HepG2 (cell line): Measurements from ENCODE around the gene CMAS. TPM values are rescaled to one million over a fixed set of nuclear protein-coding genes. Genes with fewer than 3 reads are reported as not detected.
A peak's percentile ranks its signal among the peaks of the same experiment; 100 is the strongest.

ENCODE experiments used
- AHR ChIP-seq: IDR thresholded peaks from 2 replicates; pipeline ENCODE4 v1.6.1; 2018; ENCODE audit warnings: missing genetic modification reagents, missing compliant biosample characterization
- CHCHD3 ChIP-seq: sonication (generic); formaldehyde crosslinking; IDR thresholded peaks from 2 replicates; pipeline ENCODE4 v1.8.0; 2022; ENCODE audit warnings: mild to moderate bottlenecking, missing genetic modification reagents, moderate library complexity
- CHD2 ChIP-seq: IDR thresholded peaks from 2 replicates; pipeline ENCODE4 v1.6.1; 2011; ENCODE audit warnings: low read depth, low read length, improper control_type of control experiment
- FOXK1 ChIP-seq: sonication (generic); formaldehyde crosslinking; IDR thresholded peaks from 2 replicates; pipeline ENCODE4 v1.4.0; 2020; ENCODE audit warnings: low read depth, missing genetic modification reagents, borderline replicate concordance
- GABPB1 ChIP-seq: IDR thresholded peaks from 2 replicates; pipeline ENCODE4 v1.6.1; 2016; ENCODE audit warnings: mild to moderate bottlenecking, missing genetic modification reagents, moderate library complexity, missing compliant biosample characterization
- JARID2 ChIP-seq: sonication (generic); formaldehyde crosslinking; IDR thresholded peaks from 2 replicates; pipeline ENCODE4 v1.8.1; 2023; ENCODE audit warnings: missing genetic modification reagents, inconsistent platforms; ENCODE audit not compliant: insufficient replicate concordance
- LCORL ChIP-seq, 2 experiments: fragments of 450-650 bp in 1 of 2; sonication (generic) in 1 of 2; formaldehyde crosslinking in 1 of 2; IDR thresholded peaks; 2 replicates each; pipeline versions ENCODE4 v1.5.0 to v1.6.1; 2017 to 2020; ENCODE audit warnings: antibody characterized with exemption in 1 of 2, missing genetic modification reagents in 1 of 2
- MED13 ChIP-seq: sonication (generic); formaldehyde crosslinking; IDR thresholded peaks from 2 replicates; pipeline ENCODE4 v1.5.0; 2020; ENCODE audit warnings: missing genetic modification reagents
- RORA ChIP-seq: sonication (generic); formaldehyde crosslinking; IDR thresholded peaks from 2 replicates; pipeline ENCODE4 v1.5.0; 2020; ENCODE audit warnings: mild to moderate bottlenecking, missing genetic modification reagents, moderate library complexity
- RXRA ChIP-seq: sonication (generic); formaldehyde crosslinking; IDR thresholded peaks from 2 replicates; pipeline ENCODE4 v1.5.1; 2020; ENCODE audit warnings: missing genetic modification reagents
- SMC3 ChIP-seq: IDR thresholded peaks from 2 replicates; pipeline ENCODE4 v1.6.1; 2011; ENCODE audit warnings: low read length, improper control_type of control experiment
- TEAD3 ChIP-seq: optimal IDR thresholded peaks from 2 replicates; pipeline ENCODE3; 2016; ENCODE audit warnings: borderline replicate concordance
- UBTF ChIP-seq: sonication (generic); formaldehyde crosslinking; IDR thresholded peaks from 2 replicates; pipeline ENCODE4 v1.4.0; 2020; ENCODE audit warnings: mild to moderate bottlenecking, missing genetic modification reagents
- ZC3H13 ChIP-seq: sonication (generic); formaldehyde crosslinking; IDR thresholded peaks from 2 replicates; pipeline ENCODE4 v1.8.1; 2023; ENCODE audit warnings: mild to moderate bottlenecking, missing genetic modification reagents, moderate library complexity
- ZNF17 ChIP-seq: sonication (generic); formaldehyde crosslinking; IDR thresholded peaks from 2 replicates; pipeline ENCODE4 v1.5.0; 2020; ENCODE audit warnings: mild to moderate bottlenecking, missing genetic modification reagents
- ZNF232 ChIP-seq: sonication (generic); formaldehyde crosslinking; IDR thresholded peaks from 2 replicates; pipeline ENCODE4 v1.4.0; 2020; ENCODE audit warnings: missing genetic modification reagents, borderline replicate concordance
- ZNF24 ChIP-seq: fragments of 450-650 bp; IDR thresholded peaks from 2 replicates; pipeline ENCODE4 v1.6.1; 2017; ENCODE audit warnings: antibody characterized with exemption, mild to moderate bottlenecking
- ZNF3 ChIP-seq: IDR thresholded peaks from 2 replicates; pipeline ENCODE4 v1.7.0; 2017; ENCODE audit warnings: inconsistent platforms
- ZNF335 ChIP-seq: sonication (generic); formaldehyde crosslinking; IDR thresholded peaks from 2 replicates; pipeline ENCODE4 v1.4.0; 2020; ENCODE audit warnings: missing genetic modification reagents
- ZNF367 ChIP-seq: sonication (generic); formaldehyde crosslinking; IDR thresholded peaks from 2 replicates; pipeline ENCODE4 v1.4.0; 2020; ENCODE audit warnings: missing genetic modification reagents, borderline replicate concordance
- ZNF678 ChIP-seq: sonication (generic); formaldehyde crosslinking; IDR thresholded peaks from 2 replicates; pipeline ENCODE4 v1.4.0; 2020; ENCODE audit warnings: mild to moderate bottlenecking, missing genetic modification reagents
- polyA plus RNA-seq, 8 experiments: library from polyadenylated mRNA; depleted of rRNA in 3 of 8; stranded (reverse) in 7 of 8; unstranded in 1 of 8; fragments of >200 nt; fragmentation: Illumina TruSeq in 4 of 8; extraction: Trizol in 4 of 8; gene quantifications; 2 replicates each; pipeline versions ENCODE4 v1.2.1 to v1.2.3, GENCODE V29; 2011 to 2016; ENCODE audit warnings: low read depth in 4 of 8, missing spikeins in 1 of 8, mixed read lengths in 1 of 8; ENCODE audit not compliant: insufficient read depth in 1 of 8
- total RNA-seq, 5 experiments: library from RNA; depleted of rRNA; stranded (reverse); fragments of >200 nt; fragmentation: Illumina TruSeq; extraction: Trizol; gene quantifications; 2 replicates each; pipeline ENCODE4 v1.2.3, GENCODE V29; 2016; ENCODE audit warnings: low read depth in 1 of 5
- TF ChIP-seq, protein P1 (sequence below): sonication (generic); formaldehyde crosslinking; IDR thresholded peaks from 2 replicates; pipeline ENCODE4 v1.8.0; 2022; ENCODE audit warnings: mild to moderate bottlenecking, missing genetic modification reagents, moderate library complexity
- TF ChIP-seq, protein P2 (sequence below), 2 experiments: sonication (generic) in 1 of 2; formaldehyde crosslinking in 1 of 2; IDR thresholded peaks; 2 replicates each; pipeline versions ENCODE4 v1.5.1 to v1.6.1; 2011 to 2020; ENCODE audit warnings: borderline replicate concordance in 1 of 2, low read depth in 1 of 2, low read length in 1 of 2, mild to moderate bottlenecking in 1 of 2, missing genetic modification reagents in 1 of 2, moderate library complexity in 1 of 2
- TF ChIP-seq, protein P3 (sequence below): IDR thresholded peaks from 2 replicates; pipeline ENCODE4 v1.6.1; 2016; ENCODE audit warnings: control low read depth

Gene CMAS
- total and polyA plus RNA-seq, 2 of the 13 experiments (the other 11 are each of a cell fraction or from before 2014, with no cell fraction given), result 14.0 to 21.3 TPM

- TF ChIP-seq, protein P1, sequence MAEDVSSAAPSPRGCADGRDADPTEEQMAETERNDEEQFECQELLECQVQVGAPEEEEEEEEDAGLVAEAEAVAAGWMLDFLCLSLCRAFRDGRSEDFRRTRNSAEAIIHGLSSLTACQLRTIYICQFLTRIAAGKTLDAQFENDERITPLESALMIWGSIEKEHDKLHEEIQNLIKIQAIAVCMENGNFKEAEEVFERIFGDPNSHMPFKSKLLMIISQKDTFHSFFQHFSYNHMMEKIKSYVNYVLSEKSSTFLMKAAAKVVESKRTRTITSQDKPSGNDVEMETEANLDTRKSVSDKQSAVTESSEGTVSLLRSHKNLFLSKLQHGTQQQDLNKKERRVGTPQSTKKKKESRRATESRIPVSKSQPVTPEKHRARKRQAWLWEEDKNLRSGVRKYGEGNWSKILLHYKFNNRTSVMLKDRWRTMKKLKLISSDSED (CRISPR knock-in tag), result no peak
- TF ChIP-seq ZNF3 (CRISPR knock-in tag), result no peak
- no peak for TF ChIP-seq ZNF17 (CRISPR knock-in tag)
- no peak for TF ChIP-seq ZNF335 (CRISPR knock-in tag)
- TF ChIP-seq TEAD3 (CRISPR knock-in tag), result peak; percentile 37
- no peak for TF ChIP-seq AHR
- no peak for TF ChIP-seq CHCHD3 (CRISPR knock-in tag)
- peak; percentile 57 for TF ChIP-seq CHD2
- TF ChIP-seq ZNF232 (CRISPR knock-in tag), result no peak
- TF ChIP-seq ZNF24, result no peak
- peak; percentile 51 for TF ChIP-seq JARID2 (CRISPR knock-in tag)
- no peak for TF ChIP-seq RORA (CRISPR knock-in tag)
- TF ChIP-seq RXRA (CRISPR knock-in tag), result no peak
- no peak for TF ChIP-seq ZNF367 (CRISPR knock-in tag)
- TF ChIP-seq SMC3, result no peak
- 0 out of 2 replicates have a peak, but pooled peaks have one; percentile 25 for TF ChIP-seq ZC3H13
- TF ChIP-seq MED13 (CRISPR knock-in tag), result no peak
- no peak for TF ChIP-seq FOXK1
- 0 out of 2 replicates have a peak, but pooled peaks have one; percentile 35 for TF ChIP-seq ZNF678
- TF ChIP-seq, protein P2, sequence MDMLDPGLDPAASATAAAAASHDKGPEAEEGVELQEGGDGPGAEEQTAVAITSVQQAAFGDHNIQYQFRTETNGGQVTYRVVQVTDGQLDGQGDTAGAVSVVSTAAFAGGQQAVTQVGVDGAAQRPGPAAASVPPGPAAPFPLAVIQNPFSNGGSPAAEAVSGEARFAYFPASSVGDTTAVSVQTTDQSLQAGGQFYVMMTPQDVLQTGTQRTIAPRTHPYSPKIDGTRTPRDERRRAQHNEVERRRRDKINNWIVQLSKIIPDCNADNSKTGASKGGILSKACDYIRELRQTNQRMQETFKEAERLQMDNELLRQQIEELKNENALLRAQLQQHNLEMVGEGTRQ (IDR thresholded peaks at IDR 0.05; ENCODE audit: low read depth, low read length), result no peak
- TF ChIP-seq, protein P2 (CRISPR knock-in tag; IDR thresholded peaks at IDR 0.05; ENCODE audit: borderline replicate concordance), result no peak
- 0 out of 2 replicates have a peak, but pooled peaks have one; percentile 28 for TF ChIP-seq UBTF (CRISPR knock-in tag)
- no peak for TF ChIP-seq LCORL (IDR thresholded peaks at IDR 0.05)
- peak; percentile 51; the same call in 1 of the 2 replicates for TF ChIP-seq LCORL (CRISPR knock-in tag; IDR thresholded peaks at IDR 0.05)
- TF ChIP-seq, protein P3, sequence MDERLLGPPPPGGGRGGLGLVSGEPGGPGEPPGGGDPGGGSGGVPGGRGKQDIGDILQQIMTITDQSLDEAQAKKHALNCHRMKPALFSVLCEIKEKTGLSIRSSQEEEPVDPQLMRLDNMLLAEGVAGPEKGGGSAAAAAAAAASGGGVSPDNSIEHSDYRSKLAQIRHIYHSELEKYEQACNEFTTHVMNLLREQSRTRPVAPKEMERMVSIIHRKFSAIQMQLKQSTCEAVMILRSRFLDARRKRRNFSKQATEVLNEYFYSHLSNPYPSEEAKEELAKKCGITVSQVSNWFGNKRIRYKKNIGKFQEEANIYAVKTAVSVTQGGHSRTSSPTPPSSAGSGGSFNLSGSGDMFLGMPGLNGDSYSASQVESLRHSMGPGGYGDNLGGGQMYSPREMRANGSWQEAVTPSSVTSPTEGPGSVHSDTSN (CRISPR knock-in tag), result no peak
- TF ChIP-seq GABPB1 (CRISPR knock-in tag), result peak; percentile 85
Observed at GRCh38 chr12:22046090-22046967, at the start of gene CMAS (continued).
